Heart left ventricle (tissue), 13 donors: ENCODE measurements around the gene EIF2AK3.

Source experiments
- CTCF ChIP-seq, 12 donors: fragments of 200-600 bp; sonication (generic) in 4 of 12; IDR thresholded peaks; one replicate each; pipeline versions ENCODE4 v1.5.0 to v1.8.0; 2018 to 2022; ENCODE audit warnings: antibody characterized with exemption in 12 of 12, mild to moderate bottlenecking in 5 of 12
- POLR2A ChIP-seq, 2 donors: fragments of 450-650 bp; IDR thresholded peaks; one replicate each; pipeline ENCODE4 v1.6.1; 2017; ENCODE audit warnings: antibody characterized with exemption in 2 of 2, mild to moderate bottlenecking in 2 of 2, moderate library complexity in 2 of 2
- donor health status: ischemic (EF 13 %, LVEDD 7.1; RV severe dilation, severe dysfunction).
- donor health status: DM: no; HTN: yes; CAD: no.
- donor health status: DM: no; HTN: no; CAD: no.
- donor health status: ischemic (EF 25% LVEDD 6.9; RV normal size, moderate dysfunction).
- donor health status: ischemic (EF 25% LVEDD 5.7; RV mildly dilated, moderate dysfunction).
- donor health status: ischemic (EF 35%, LVEDD 5.7; RV mildly dilated, moderate dysfunction).
- donor health status: nonischemic (EF 11% LVEDD 7.7; RV severe dilation, severe dysfunction).
- donor health status: DM: yes; HTN: yes; CAD: no.
- donor health status: PGD.
- donor health status: ischemic (EF 29% LVEDD 5.4; RV normal size, mild dysfunction).
- donor health status: nonischemic (EF 23%, LVEDD 6.1; RV moderate dilation, normal function).

- TF ChIP-seq POLR2A (IDR thresholded peaks at IDR 0.05) (no peak), CTCF (IDR thresholded peaks at IDR 0.05) (no peak)
Measured at GRCh38 chr2:88606371-88607030, 20.8 kb downstream of the EIF2AK3 start.
